Suprapubic skin (tissue), 4 donors: ENCODE measurements around the gene NFILZ. TPM values are rescaled to one million over a fixed set of nuclear protein-coding genes. Genes with fewer than 3 reads are reported as not detected.
A peak's percentile ranks its signal among the peaks of the same experiment; 100 is the strongest.

Source experiments
- DNase-seq, 2 donors: peaks; one replicate each; pipeline ENCODE4 v3.0.0-alpha.2; 2019; ENCODE audit warnings: low spot score in 2 of 2
- H3K27ac ChIP-seq: fragments of 200-600 bp; sonication (generic); one replicate; pipeline ENCODE4 v1.5.1; 2019
- H3K27me3 ChIP-seq: fragments of 200-600 bp; sonication (generic); one replicate; pipeline ENCODE4 v1.5.1; 2019
- H3K36me3 ChIP-seq: fragments of 200-600 bp; sonication (generic); one replicate; pipeline ENCODE4 v1.5.1; 2019
- H3K4me1 ChIP-seq: fragments of 200-600 bp; sonication (generic); one replicate; pipeline ENCODE4 v1.5.1; 2019
- H3K4me3 ChIP-seq: fragments of 200-600 bp; sonication (generic); one replicate; pipeline ENCODE4 v1.5.1; 2019; ENCODE audit warnings: mild to moderate bottlenecking
- H3K9me3 ChIP-seq: fragments of 200-600 bp; sonication (generic); one replicate; pipeline ENCODE4 v1.5.1; 2019
- EP300 ChIP-seq: sonication (generic); formaldehyde crosslinking; IDR thresholded peaks from one replicate; pipeline ENCODE4 v1.6.1; 2017; ENCODE audit warnings: antibody characterized with exemption
- POLR2A ChIP-seq, 2 donors: fragments of 450-650 bp; IDR thresholded peaks; one replicate each; pipeline ENCODE4 v1.6.1; 2017; ENCODE audit warnings: antibody characterized with exemption in 2 of 2, mild to moderate bottlenecking in 2 of 2, moderate library complexity in 2 of 2
- POLR2AphosphoS5 ChIP-seq, 3 donors: sonication (generic); formaldehyde crosslinking; IDR thresholded peaks; one replicate each; pipeline ENCODE4 v1.6.1; 2017; ENCODE audit warnings: antibody characterized with exemption in 3 of 3
- WGBS: methylation state at CpG from one replicate; pipeline ENCODE4 v1.1.5; 2018; 5-methylcytosine and 5-hydroxymethylcytosine counted together
- total RNA-seq, 4 donors: library from RNA; depleted of rRNA; stranded (reverse); fragments of >200 nt; gene quantifications; one replicate each; pipeline ENCODE4 v1.1.0, GENCODE V29; 2016
- TF ChIP-seq, protein P1 (sequence below), 2 donors: fragments of 200-600 bp in 1 of 2; fragments of 450-650 bp in 1 of 2; sonication (generic) in 1 of 2; IDR thresholded peaks; one replicate each; pipeline ENCODE4 v1.5.1; 2016 to 2019; ENCODE audit warnings: antibody characterized with exemption in 2 of 2, mild to moderate bottlenecking in 1 of 2, moderate library complexity in 1 of 2

Gene NFILZ
- total RNA-seq, 4 donors from 2014 or later, result not detected

DNA sequence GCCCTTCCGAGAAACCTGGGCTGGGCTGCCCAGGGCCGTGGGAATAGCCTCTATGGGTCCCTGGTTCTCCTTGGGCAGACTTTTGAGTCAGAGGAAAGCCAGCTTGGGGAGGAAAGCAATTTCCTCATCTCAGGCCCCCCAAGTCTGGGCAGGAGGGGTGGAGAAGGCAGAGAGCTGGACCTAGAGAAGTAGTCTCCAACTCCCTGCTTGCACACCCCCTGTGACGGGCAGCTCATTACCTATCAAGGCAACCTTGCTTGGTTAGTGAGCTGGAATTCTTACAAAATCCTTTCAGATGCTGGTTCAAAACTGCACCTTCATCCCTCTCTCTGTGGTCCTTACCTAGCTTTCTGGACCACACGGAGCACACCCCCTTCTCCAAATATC is 34.2 kb downstream of the NFILZ start:
- peaks cover 14% of the 10 kb centered on the region for H3K27me3 ChIP-seq
- H3K4me1 ChIP-seq, result no peaks in the 10 kb centered on the region
- TF ChIP-seq POLR2AphosphoS5 (IDR thresholded peaks at IDR 0.05) (no peak), EP300 (no peak), POLR2A (IDR thresholded peaks at IDR 0.05) (no peak)
- TF ChIP-seq, protein P1, sequence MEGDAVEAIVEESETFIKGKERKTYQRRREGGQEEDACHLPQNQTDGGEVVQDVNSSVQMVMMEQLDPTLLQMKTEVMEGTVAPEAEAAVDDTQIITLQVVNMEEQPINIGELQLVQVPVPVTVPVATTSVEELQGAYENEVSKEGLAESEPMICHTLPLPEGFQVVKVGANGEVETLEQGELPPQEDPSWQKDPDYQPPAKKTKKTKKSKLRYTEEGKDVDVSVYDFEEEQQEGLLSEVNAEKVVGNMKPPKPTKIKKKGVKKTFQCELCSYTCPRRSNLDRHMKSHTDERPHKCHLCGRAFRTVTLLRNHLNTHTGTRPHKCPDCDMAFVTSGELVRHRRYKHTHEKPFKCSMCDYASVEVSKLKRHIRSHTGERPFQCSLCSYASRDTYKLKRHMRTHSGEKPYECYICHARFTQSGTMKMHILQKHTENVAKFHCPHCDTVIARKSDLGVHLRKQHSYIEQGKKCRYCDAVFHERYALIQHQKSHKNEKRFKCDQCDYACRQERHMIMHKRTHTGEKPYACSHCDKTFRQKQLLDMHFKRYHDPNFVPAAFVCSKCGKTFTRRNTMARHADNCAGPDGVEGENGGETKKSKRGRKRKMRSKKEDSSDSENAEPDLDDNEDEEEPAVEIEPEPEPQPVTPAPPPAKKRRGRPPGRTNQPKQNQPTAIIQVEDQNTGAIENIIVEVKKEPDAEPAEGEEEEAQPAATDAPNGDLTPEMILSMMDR (IDR thresholded peaks at IDR 0.05), result no peak
- H3K9me3 ChIP-seq, result no peaks in the 10 kb centered on the region
- no peaks in the 10 kb centered on the region for H3K36me3 ChIP-seq
- no peak overlapping the region for H3K4me3 ChIP-seq
- DNase-seq, result no peak
- 72% methylated on average over 4 of the region's 4 CpGs for WGBS
- no peak overlapping the region for H3K27ac ChIP-seq

DNA sequence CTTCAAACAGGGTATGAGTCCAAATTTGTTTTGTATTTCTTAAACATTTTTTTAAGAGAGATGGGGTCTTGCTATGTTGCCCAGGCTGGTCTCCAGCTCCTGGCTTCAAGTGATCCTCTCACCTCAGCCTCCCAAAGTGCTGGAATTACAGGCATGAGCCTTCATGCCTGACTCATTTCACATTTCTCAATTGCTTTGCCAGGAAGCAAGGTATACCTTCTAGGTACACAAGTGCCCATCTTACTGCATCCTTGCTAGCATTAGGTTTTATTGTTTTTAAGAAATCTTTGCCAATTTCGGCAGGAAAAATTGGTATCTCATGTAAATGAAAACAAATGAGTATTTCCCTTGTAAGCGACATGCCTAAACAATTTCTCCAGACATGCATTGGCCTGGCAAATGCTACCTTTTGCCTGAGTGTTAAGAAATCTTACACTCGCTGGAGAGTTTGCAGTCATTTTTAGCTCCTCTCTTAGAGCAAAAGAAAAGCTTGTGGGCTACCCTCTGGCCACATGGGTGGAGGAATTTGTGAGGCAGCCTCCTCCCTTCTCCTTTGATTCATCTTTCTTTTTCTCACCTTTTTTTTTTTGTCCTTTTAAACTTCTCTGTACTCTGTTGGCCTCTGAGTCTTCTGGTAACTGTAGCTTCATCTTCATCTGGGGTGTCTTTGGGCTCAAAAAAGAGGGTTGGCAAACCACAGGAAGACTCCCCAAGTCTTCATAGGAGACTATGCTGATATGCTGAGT is 35.2 kb downstream of the NFILZ start:
- Histone ChIP-seq H3K4me1 (no peaks in the 10 kb centered on the region), H3K27ac (no peak overlapping the region), H3K27me3 (peaks cover 12% of the 10 kb centered on the region), H3K9me3 (no peaks in the 10 kb centered on the region), H3K4me3 (no peak overlapping the region), H3K36me3 (no peaks in the 10 kb centered on the region)
- WGBS, result 51% methylated on average over 3 of the region's 3 CpGs
- DNase-seq, result no peak
- TF ChIP-seq POLR2AphosphoS5 (IDR thresholded peaks at IDR 0.05), result no peak
- TF ChIP-seq, protein P1 (IDR thresholded peaks at IDR 0.05), result no peak
- TF ChIP-seq POLR2A (IDR thresholded peaks at IDR 0.05), result no peak
- TF ChIP-seq EP300, result no peak

DNA sequence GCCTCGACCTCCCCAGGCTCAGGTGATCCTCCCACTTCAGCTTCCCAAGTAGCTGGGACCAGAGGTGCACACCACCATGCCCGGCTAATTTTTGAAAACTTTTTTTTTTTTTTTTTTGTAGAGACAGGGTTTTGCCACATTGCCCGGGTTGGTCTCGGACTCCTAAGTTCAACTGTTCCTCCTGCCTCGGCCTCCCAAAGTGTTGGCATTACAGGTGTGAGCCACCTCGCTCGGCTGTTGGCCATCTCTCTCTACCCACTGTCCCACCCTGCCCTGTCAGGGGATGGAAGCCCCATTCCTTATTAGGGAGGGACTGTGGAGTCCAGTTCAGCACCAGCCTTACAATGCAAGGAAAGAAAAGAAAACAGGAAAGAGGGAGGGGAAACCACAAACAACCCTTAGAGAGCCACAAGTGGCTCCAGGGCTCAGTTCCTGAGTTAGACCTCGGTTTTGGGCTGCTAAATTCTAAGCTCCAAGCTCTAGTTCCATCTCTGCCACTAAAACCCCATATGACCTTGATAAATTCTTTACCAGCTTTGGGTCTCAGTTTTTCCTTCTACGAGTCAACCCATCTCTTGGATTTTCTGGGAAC is 36.5 kb downstream of the NFILZ start:
- Histone ChIP-seq H3K4me3 (no peak overlapping the region), H3K27me3 (peaks cover 14% of the 10 kb centered on the region), H3K27ac (no peak overlapping the region), H3K4me1 (no peaks in the 10 kb centered on the region), H3K9me3 (no peaks in the 10 kb centered on the region), H3K36me3 (no peaks in the 10 kb centered on the region)
- DNase-seq, result peak in 1 of 2 donors; percentile 8
- TF ChIP-seq POLR2AphosphoS5 (IDR thresholded peaks at IDR 0.05) (no peak), POLR2A (IDR thresholded peaks at IDR 0.05) (no peak), EP300 (no peak)
- TF ChIP-seq, protein P1 (IDR thresholded peaks at IDR 0.05), result no peak
- WGBS, result 72% methylated on average over 9 of the region's 9 CpGs

DNA sequence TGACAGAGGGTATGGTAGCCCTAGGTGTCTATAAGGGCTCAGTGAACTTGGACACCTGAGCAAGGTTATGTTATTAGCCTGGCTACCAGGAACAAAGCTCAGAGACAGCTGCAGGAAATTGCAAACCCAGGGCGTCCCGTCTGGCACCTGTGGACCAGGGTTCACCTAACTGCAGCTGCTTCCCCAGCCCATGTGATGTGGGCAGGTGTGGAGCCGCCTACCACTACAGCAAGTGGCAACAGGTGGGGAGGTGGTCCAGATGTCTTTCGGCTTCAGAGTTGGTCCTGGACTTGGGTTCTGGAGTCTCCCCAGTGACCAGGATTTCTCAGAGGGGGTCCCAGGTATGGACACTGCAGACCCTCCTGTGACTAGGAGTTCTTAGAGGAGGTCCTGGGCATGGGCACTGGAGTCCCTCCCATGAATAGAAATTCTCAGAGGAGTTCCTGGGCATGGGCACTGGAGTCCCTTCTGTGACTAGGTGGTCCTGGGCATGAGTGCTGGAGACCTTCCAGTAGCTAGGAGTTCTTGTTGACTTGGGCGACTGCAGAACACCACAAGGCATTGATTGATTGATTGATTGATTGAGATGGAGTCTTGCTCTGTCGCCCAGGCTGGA is 43.0 kb downstream of the NFILZ start:
- no peaks in the 10 kb centered on the region for H3K9me3 ChIP-seq
- H3K4me1 ChIP-seq, result no peaks in the 10 kb centered on the region
- H3K27me3 ChIP-seq, result peaks cover 2% of the 10 kb centered on the region
- DNase-seq, result peak in 1 of 2 donors; percentile 33
- TF ChIP-seq POLR2AphosphoS5 (IDR thresholded peaks at IDR 0.05) (no peak), POLR2A (IDR thresholded peaks at IDR 0.05) (no peak), EP300 (no peak)
- TF ChIP-seq, protein P1 (IDR thresholded peaks at IDR 0.05), result no peak
- no peak overlapping the region for H3K27ac ChIP-seq
- H3K36me3 ChIP-seq, result no peaks in the 10 kb centered on the region
- WGBS, result 49% methylated on average over 3 of the region's 6 CpGs
- no peak overlapping the region for H3K4me3 ChIP-seq

DNA sequence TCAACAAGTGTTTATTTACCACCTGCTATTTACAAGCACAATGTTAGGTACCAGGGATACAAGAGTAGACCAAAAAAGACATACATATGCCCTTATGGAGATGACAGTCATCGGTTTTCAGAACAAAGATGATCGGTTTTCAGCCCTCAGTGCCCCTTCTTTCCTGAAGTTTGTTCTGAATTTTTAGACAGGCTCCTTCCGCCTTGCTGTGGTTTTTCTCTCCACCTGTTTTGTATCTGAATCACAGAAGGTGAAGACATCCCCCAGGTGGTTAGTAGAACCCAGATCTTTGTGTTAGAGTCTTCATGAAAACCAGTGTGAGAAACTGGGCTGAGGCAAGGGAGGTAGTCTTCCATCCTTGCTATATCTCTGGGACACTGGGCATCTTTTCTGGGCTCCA is 44.6 kb downstream of the NFILZ start:
- peaks cover 2% of the 10 kb centered on the region for H3K27me3 ChIP-seq
- no peak for TF ChIP-seq EP300
- TF ChIP-seq, protein P1 (IDR thresholded peaks at IDR 0.05), result no peak
- no peak for TF ChIP-seq POLR2AphosphoS5 (IDR thresholded peaks at IDR 0.05)
- no peak for TF ChIP-seq POLR2A (IDR thresholded peaks at IDR 0.05)
- WGBS, result 71% methylated on average over 3 of the region's 3 CpGs

More for the DNA sequence above, 44.6 kb downstream of the NFILZ start:
- H3K36me3 ChIP-seq, result no peaks in the 10 kb centered on the region
- no peak for DNase-seq
- no peaks in the 10 kb centered on the region for H3K9me3 ChIP-seq
- no peaks in the 10 kb centered on the region for H3K4me1 ChIP-seq
- no peak overlapping the region for H3K27ac ChIP-seq
- H3K4me3 ChIP-seq, result no peak overlapping the region
